GM12872 (cell line): ENCODE measurements around the gene EDIL3.

ENCODE experiments used
- CTCF ChIP-seq: IDR thresholded peaks from 3 replicates; pipeline ENCODE4 v1.5.1; 2011; ENCODE audit warnings: low read depth, mild to moderate bottlenecking, low read length, moderate library complexity; ENCODE audit not compliant: insufficient read depth

The EDIL3 gene

GRCh38 chr5:84384604-84385575 is at the start of gene EDIL3:
EDIL3 (minus strand) TSS chr5:84384880; CDS start chr5:84384374, 506 bp downstream.
- TF ChIP-seq CTCF, result no peak

- TF ChIP-seq CTCF, result no peak
Measured at GRCh38 chr5:84433461-84433860, 48.8 kb upstream of the EDIL3 start.

GRCh38 chr5:84430863-84431663 is 46.4 kb upstream of the EDIL3 start:
- TF ChIP-seq CTCF, result no peak

- no peak for TF ChIP-seq CTCF
Measured at GRCh38 chr5:84430079-84430478, 45.4 kb upstream of the EDIL3 start.

- TF ChIP-seq CTCF, result no peak
Measured at GRCh38 chr5:84425365-84425881, 40.7 kb upstream of the EDIL3 start.

GRCh38 chr5:84419742-84420141 is 35.1 kb upstream of the EDIL3 start:
- no peak for TF ChIP-seq CTCF
